T-helper 9 cell (primary cell): ENCODE measurements around the gene NCAPH2.
A peak's percentile ranks its signal among the peaks of the same experiment; 100 is the strongest.

Experiments
- DNase-seq: peaks from one replicate; pipeline ENCODE4 v3.0.0-alpha.2; 2020

The NCAPH2 gene

DNA sequence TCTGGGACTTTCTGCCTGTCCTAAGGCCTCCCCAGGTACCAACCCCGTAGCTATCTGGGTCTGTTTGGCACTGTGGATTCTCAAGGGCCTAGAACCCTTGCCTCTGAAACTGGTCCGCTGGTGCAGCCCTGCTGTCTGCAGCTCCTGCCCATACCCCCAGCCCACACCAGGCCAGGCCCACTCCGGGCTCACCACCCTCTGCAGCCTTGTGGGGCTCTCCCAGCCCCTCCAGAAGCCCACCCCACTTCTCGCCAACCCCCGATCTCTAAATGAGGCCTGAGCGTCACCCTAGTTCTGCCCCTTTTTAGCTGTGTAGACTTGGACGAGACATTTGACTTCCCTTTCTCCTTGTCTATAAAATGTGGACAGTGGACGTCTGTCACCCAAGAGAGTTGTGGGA, 42.4 kb downstream of the NCAPH2 start:
- no peak for DNase-seq

GRCh38 chr22:50551160-50551752, 43.2 kb downstream of the NCAPH2 start:
- no peak for DNase-seq

DNA sequence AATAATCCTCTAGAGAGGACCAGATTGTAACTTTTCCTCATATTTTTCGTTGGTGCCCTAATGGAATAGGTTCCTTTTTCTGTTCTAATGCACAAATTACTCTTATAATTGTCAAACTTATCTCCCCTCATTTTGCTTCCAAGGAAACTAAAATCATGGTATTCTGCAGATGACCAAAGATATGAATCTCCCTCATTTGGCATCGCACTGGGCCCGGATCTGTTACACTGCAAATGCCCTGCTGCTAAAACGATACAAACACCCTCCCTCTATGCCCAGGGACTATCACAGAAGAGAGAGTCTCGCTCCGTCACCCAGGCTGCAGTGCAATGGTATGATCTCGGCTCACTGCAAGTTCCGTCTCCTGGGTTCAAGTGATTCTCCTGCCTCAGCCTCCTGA, 45.3 kb downstream of the NCAPH2 start:
- no peak for DNase-seq

DNA sequence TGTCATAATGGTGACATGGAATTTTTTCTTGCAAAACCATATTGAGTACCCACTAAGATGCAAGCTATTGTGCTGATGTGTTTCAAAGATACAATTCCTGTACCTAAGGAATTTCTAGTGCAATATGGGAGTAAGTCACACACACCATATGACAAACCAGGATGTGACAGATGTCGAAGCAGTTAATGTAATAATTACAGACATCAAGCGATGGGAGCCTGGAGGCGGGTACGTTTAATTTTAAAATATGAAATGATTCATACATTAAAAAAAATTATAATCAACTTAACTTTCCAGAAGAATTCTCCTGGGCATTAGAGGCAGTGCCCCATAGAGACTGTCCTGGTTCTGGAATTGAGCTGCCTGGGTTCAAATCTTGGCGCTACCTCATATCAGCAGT, 48.7 kb downstream of the NCAPH2 start:
- no peak for DNase-seq

DNA sequence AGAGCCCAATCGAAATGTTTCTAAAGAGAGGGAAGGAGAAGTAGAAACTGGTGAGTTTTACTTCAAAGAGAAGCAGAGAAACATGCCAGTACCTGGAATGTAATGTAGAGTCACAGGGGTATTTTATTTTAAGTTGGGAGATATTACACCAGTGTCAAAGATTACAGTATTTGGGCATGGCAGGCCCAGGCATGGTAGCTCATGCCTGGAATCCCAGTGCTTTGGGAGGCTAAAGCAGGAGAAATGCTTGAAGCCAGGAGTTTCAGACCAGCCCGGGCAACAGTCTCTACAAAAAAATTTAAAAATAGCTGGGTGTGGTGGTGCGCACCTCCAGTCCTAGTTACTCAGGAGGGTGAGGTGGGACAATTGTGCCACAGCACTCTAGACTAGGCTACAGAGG, 52.0 kb downstream of the NCAPH2 start:
- DNase-seq: no peak

GRCh38 chr22:50561401-50562358, 53.7 kb downstream of the NCAPH2 start:
- no peak for DNase-seq

GRCh38 chr22:50562523-50563412, 54.7 kb downstream of the NCAPH2 start, which contains the start of gene SYCE3:
Gene SYCE3 (minus strand): TSS chr22:50562919. CDS start chr22:50556405, 6,514 bp downstream.
- DNase-seq: peak; percentile 98

DNA sequence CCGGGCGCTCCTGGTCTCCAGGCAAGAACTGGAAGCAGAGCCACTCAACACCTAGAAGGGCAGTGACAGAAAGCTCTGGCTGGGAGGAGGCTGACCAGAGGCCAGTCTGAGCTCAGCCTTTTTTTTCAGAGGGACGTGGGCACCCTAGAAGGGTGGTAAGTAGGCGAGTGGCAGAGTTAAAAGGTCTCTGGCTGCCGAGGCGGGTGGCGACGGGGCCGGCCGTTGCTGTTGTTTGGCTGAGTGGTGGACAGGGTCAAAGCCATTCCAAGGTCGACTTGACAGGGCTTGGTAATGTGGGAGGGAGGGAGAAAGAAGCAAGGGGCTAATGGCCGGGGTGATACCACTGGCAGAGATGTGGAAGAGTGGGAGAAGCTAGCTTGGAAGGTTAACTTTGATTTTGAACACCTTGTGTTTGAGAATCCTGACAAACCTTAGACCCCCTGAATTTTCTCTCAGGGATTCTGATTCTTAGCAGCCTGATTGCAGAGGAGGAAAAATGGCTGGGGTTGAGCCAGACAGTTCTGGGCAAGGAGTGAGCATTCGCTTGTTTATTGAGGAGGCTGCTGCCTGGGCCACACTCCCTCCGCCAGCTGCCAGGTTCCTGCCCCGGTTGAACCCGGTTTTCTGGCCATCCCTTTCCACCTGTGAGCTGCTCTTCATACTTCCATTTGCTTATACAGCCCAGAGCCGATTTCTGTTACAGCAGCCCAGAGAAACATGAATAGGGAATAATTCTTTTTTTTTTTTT, 55.6 kb downstream of the NCAPH2 start:
- DNase-seq: no peak

DNA sequence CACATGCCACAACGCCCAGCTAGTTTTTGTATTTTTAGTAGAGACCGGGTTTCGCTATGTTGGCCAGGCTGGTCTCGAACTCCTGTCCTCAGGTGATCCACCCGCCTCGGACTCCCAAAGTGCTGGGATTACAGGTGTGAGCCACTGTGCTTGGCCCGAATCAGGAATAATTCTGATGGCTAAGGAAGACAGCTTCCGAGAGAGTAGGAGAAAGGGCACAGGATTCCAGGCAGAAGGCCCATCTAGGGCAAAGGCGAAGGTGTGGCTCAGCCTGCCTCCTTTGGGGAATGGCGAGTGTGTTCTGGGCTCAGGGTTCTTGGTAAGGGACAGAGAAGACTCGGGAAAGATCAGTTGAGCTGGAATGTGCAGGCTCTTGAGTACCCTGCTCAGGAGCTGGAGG, 56.3 kb downstream of the NCAPH2 start:
- DNase-seq: no peak

- no peak for DNase-seq
These were observed 59.8 kb downstream of the NCAPH2 start for GRCh38 chr22:50567721-50568252.

DNA sequence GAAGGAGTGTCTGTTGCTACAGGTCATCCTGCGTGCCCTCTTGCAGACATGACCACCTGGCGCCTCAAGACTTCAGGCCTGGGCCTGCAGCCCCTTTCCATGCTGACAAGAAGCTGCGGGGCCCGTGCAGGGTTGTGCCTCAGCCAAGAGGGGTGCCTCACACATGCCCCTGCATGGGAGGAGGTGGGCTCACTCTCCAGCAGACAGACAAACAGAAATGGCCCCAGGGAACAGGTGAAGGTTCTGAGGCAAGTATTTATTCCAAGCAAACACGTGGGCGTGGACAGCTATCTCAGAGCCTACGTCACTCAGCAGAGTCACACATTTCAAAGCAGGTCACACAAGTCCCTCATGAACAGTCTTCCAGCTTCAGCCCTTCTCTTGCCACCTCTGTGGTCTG, 60.6 kb downstream of the NCAPH2 start:
- no peak for DNase-seq

- DNase-seq: no peak
These were observed 61.0 kb downstream of the NCAPH2 start for GRCh38 chr22:50569041-50569459.

DNA sequence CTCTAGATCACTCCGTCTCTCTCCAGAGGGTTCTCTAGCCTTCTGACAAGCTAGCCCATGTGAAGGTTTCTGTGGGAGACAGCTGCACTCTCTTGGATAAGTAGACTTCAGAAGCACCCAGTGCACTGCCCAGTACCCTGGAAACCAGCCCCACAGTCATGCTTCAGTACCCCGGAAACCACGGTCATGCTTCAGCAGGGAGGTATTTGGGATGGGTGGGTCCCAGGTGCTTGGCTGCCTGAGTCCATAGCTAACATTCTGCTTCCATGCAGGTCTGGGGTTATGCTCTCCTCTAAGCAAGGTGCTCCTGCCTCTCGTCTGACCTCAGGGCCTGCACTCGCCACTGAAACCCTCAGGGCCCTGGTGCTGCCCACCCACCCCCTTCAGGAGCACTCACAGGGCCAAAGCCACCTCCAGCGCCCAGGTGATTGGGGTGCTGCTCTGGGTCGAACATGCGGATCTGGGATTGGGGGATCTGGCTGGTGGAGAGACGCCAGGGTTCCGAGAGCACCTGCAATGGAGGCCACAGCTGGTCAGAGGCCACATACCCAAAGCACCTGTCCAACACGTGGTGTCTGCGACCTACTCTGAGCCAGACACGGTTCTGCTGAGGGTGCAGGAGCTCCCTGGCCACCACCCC, 62.0 kb downstream of the NCAPH2 start:
- no peak for DNase-seq

- DNase-seq: no peak
These were observed 62.8 kb downstream of the NCAPH2 start for GRCh38 chr22:50570861-50571260.

DNA sequence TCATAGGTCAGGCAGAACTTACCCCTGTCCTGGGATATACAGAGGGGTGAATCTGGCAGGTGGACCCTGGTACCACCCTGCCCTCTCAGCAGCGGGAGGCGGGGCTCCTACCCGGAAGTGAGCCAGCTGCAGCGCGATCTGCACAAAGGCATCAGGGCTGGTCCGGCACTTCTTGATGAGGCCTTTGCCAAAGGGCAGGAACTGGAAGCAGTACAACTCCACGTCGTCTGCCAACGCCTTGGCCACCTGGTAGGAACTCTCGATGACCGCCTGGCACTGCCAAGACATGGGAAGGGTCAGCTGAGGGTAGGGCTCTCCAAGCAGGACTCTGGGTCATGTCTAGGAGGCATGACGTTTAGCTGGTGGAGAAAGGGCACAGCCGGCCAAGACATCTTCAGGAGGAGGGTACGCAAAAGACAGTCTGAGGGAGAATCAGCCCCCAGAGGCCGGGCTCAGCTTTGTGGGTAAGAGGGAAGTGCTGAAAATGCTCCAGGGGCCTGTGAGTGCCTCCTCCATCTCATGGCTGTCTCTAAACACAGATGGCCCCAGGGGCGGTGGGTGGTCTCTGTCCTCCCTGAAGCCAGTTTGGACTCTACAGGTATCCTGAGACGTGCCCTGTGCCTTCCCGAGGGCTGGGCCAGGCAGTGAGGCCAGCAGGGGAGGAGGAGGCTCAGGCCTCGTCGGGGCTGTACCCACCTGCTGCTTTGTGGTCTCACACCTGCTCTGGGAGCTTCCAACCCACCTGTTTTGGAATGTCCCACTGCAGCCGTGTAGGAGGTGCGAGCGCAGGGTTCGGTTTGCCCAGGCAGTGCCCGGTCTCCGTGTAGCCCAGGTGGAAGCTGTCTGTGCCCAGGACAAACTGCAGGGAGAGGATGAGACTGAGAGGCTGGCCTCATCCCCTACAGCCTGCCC, 63.5 kb downstream of the NCAPH2 start:
- DNase-seq: no peak

- DNase-seq: no peak
These were observed 64.9 kb downstream of the NCAPH2 start for GRCh38 chr22:50572965-50573364.

- no peak for DNase-seq
These were observed 65.7 kb downstream of the NCAPH2 start for GRCh38 chr22:50573491-50574382.

- no peak for DNase-seq
These were observed 66.3 kb downstream of the NCAPH2 start for GRCh38 chr22:50574383-50574755.
